Measurements from ENCODE around the gene LIMCH1.

DNA sequence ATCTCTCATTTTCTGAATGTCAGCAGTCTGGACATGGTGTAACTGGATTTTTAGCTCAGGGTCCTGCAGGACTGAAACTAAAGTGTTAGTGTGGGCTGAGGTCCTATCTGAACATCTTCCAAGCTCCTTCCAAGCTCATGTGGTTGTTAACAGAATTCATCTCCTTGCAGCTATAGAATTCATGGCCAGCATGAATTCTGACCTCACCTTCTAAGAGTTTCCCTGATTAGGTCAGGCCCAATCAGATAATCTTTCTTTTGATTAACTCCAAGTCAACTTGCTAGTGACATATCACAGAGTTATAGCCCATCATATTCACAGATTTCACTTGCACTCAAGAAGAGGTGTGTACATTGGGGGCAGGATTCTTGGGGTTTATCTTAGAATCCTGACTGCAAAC is 59.5 kb downstream of the LIMCH1 start:
- TF ChIP-seq CTCF (IDR thresholded peaks at IDR 0.05) (no peak), POLR2A (IDR thresholded peaks at IDR 0.05) (no peak)
